Liver (tissue), 3 donors: ENCODE data around the gene FAT1.

ENCODE experiments used
- CTCF ChIP-seq: fragments of 150-350 bp; IDR thresholded peaks from 2 replicates; pipeline ENCODE4 v1.5.1; 2017; ENCODE audit warnings: improper control_type of control experiment, low read depth, low read length; ENCODE audit not compliant: missing input control
- EGR1 ChIP-seq, 2 donors: IDR thresholded peaks; 2 replicates each; pipeline ENCODE4 v1.6.1; 2016 to 2018; ENCODE audit warnings: antibody characterized with exemption in 2 of 2, low read depth in 2 of 2
- RAD21 ChIP-seq, 2 donors: IDR thresholded peaks; 2 replicates each; pipeline ENCODE4 v1.6.1; 2016; ENCODE audit warnings: antibody characterized with exemption in 2 of 2, mild to moderate bottlenecking in 2 of 2
- REST ChIP-seq: IDR thresholded peaks from 2 replicates; pipeline ENCODE4 v1.6.1; 2016; ENCODE audit warnings: antibody characterized with exemption, mild to moderate bottlenecking
- SP1 ChIP-seq: IDR thresholded peaks from 2 replicates; pipeline ENCODE4 v1.6.1; 2018; ENCODE audit warnings: antibody characterized with exemption, mild to moderate bottlenecking
- TF ChIP-seq, protein P1 (sequence below): IDR thresholded peaks from 2 replicates; pipeline ENCODE4 v1.6.1; 2016; ENCODE audit warnings: antibody characterized with exemption
- donor health status: healthy.
- donor health status: healthy.

DNA sequence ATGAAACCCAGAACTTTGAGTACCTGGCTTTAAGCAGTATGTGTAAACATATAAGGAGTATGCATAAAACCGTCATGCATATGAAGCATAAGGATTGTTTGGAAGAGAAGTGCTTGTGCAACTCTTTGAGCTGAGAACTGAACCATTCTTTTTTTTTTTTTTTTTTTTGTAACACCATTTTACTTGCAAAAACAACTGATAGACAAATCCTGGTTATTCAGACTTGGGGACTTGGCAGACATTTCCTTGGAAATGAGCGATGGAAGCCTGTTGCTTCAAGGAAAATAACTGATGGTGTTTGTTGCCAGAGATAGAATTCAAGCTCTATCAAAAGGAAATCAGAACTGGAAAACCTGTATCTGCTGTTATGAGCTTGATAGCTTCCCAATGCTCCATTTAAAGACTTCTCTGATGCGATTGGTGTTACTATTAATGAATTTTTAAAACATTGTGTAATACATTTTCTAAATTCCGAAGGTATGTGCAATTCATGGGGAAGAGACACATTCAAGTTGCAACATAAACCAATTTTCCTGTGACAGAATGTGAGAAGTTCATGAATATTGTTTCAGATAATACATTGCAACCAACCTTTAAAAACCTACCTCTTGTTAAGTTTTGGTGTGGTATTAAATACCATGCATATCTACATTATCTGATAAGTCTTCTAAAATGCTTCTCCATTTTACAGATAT lies 47.0 kb upstream of the FAT1 start:
- TF ChIP-seq SP1 (no peak), REST (no peak), EGR1 (IDR thresholded peaks at IDR 0.05; ENCODE audit: low read depth in 2 of 2) (no peak), CTCF (no peak), RAD21 (IDR thresholded peaks at IDR 0.05) (no peak)
- TF ChIP-seq, protein P1, sequence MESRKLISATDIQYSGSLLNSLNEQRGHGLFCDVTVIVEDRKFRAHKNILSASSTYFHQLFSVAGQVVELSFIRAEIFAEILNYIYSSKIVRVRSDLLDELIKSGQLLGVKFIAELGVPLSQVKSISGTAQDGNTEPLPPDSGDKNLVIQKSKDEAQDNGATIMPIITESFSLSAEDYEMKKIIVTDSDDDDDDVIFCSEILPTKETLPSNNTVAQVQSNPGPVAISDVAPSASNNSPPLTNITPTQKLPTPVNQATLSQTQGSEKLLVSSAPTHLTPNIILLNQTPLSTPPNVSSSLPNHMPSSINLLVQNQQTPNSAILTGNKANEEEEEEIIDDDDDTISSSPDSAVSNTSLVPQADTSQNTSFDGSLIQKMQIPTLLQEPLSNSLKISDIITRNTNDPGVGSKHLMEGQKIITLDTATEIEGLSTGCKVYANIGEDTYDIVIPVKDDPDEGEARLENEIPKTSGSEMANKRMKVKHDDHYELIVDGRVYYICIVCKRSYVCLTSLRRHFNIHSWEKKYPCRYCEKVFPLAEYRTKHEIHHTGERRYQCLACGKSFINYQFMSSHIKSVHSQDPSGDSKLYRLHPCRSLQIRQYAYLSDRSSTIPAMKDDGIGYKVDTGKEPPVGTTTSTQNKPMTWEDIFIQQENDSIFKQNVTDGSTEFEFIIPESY, result no peak
